ENCODE measurements around the gene MEF2C.

The MEF2C gene

DNA sequence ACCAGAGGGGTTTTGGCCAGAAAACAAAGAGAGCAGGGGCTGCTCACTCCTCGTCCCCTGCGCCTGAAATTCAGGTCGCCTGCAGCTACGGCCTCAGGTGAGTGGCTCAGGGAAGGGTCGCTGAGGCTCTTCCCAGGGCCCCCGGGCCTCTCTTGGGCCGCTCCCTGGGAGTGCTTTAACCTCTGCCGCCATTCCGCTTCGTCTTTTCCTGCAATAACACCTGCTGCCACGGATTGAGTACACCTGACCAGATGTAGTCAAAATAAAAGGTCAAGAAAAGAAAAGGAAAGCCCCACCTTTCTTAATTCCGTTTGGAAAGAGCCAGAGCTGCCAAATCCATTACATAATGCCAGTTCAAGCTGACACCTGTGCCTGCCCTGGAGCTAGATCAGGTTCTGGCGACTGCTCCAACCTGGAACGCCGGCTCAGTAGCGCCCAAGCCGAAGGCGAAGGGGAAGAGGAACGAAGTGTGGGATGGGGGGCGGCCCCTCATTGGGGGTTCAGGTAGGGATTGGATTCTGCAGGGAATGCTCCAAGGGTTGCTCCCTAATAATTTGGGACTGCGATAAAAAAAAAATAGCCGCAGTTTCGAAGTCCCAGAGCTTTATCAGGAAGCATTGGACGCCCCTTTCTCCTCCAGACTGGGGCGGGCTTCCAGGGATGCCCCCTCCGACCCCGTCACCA, 193.9 kb downstream of the MEF2C start:
- Histone ChIP-seq H3K27me3 (ENCODE audit: insufficient read depth, low read depth) (no peaks in the 10 kb centered on the region), H2AFZ (ENCODE audit: low read depth) (no peak overlapping the region), H3K4me1 (ENCODE audit: low read depth, poor library complexity, severe bottlenecking) (peaks cover 10% of the 10 kb centered on the region), H3K9ac (no peak overlapping the region), H3K27ac (no peak overlapping the region), H3K36me3 (ENCODE audit: insufficient read depth) (no peaks in the 10 kb centered on the region), H3K79me2 (ENCODE audit: insufficient read depth, low read depth) (no peaks in the 10 kb centered on the region), H3K4me3 (IDR thresholded peaks at IDR 0.05; ENCODE audit: insufficient read depth, low read depth, low read length) (no peak overlapping the region), H3K4me2 (no peak overlapping the region), H4K20me1 (ENCODE audit: insufficient read depth) (no peaks in the 10 kb centered on the region)
- TF ChIP-seq, protein P1, sequence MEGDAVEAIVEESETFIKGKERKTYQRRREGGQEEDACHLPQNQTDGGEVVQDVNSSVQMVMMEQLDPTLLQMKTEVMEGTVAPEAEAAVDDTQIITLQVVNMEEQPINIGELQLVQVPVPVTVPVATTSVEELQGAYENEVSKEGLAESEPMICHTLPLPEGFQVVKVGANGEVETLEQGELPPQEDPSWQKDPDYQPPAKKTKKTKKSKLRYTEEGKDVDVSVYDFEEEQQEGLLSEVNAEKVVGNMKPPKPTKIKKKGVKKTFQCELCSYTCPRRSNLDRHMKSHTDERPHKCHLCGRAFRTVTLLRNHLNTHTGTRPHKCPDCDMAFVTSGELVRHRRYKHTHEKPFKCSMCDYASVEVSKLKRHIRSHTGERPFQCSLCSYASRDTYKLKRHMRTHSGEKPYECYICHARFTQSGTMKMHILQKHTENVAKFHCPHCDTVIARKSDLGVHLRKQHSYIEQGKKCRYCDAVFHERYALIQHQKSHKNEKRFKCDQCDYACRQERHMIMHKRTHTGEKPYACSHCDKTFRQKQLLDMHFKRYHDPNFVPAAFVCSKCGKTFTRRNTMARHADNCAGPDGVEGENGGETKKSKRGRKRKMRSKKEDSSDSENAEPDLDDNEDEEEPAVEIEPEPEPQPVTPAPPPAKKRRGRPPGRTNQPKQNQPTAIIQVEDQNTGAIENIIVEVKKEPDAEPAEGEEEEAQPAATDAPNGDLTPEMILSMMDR (conservative IDR thresholded peaks at IDR 0.05; ENCODE audit: low read depth, low read length), result no peak

GRCh38 chr5:88688156-88688983, 194.6 kb downstream of the MEF2C start:
- H2AFZ ChIP-seq (ENCODE audit: low read depth), result no peak overlapping the region
- H3K27ac ChIP-seq, result no peak overlapping the region
- H3K4me1 ChIP-seq (ENCODE audit: low read depth, poor library complexity, severe bottlenecking), result peaks cover 14% of the 10 kb centered on the region
- H3K4me2 ChIP-seq, result no peak overlapping the region
- H3K36me3 ChIP-seq (ENCODE audit: insufficient read depth), result no peaks in the 10 kb centered on the region
- H3K79me2 ChIP-seq (ENCODE audit: insufficient read depth, low read depth), result no peaks in the 10 kb centered on the region
- TF ChIP-seq, protein P1 (conservative IDR thresholded peaks at IDR 0.05; ENCODE audit: low read depth, low read length), result no peak
- H3K4me3 ChIP-seq (IDR thresholded peaks at IDR 0.05; ENCODE audit: insufficient read depth, low read depth, low read length), result no peak overlapping the region
- no peaks in the 10 kb centered on the region for H4K20me1 ChIP-seq (ENCODE audit: insufficient read depth)
- no peaks in the 10 kb centered on the region for H3K27me3 ChIP-seq (ENCODE audit: insufficient read depth, low read depth)
- H3K9ac ChIP-seq, result no peak overlapping the region

DNA sequence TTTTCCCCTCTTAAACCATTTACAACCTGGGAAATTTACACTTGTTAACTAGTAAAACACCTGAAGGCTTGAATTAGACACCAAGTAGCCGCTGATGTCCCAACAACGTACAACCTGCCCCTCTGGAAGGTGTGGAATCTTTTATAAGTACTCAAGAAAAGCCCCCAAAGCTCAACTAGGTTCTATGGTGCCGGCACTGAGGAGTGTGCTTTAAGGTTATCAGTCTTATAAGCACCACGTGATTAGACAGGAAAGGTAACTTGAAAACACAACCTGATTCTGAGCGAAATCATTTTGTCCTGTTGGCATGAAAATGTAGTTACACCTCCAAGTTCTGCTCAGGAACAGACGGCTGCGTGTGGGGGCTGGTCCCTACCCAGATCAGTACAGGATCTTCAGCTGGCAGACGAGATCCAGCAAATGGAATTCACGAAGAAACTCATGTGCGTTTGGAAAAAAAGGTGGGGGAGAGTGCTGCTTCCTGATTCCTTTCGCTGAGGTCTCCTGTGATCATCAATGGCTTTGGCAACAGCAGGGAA, 195.5 kb downstream of the MEF2C start:
- Histone ChIP-seq H3K4me3 (IDR thresholded peaks at IDR 0.05; ENCODE audit: insufficient read depth, low read depth, low read length) (no peak overlapping the region), H3K79me2 (ENCODE audit: insufficient read depth, low read depth) (no peaks in the 10 kb centered on the region), H3K27ac (no peak overlapping the region), H3K9ac (no peak overlapping the region), H4K20me1 (ENCODE audit: insufficient read depth) (no peaks in the 10 kb centered on the region), H2AFZ (ENCODE audit: low read depth) (no peak overlapping the region), H3K4me1 (ENCODE audit: low read depth, poor library complexity, severe bottlenecking) (peaks cover 21% of the 10 kb centered on the region), H3K36me3 (ENCODE audit: insufficient read depth) (no peaks in the 10 kb centered on the region), H3K4me2 (no peak overlapping the region), H3K27me3 (ENCODE audit: insufficient read depth, low read depth) (no peaks in the 10 kb centered on the region)
- TF ChIP-seq, protein P1 (conservative IDR thresholded peaks at IDR 0.05; ENCODE audit: low read depth, low read length), result no peak

- H3K27ac ChIP-seq, result no peak overlapping the region
- no peaks in the 10 kb centered on the region for H3K27me3 ChIP-seq (ENCODE audit: insufficient read depth, low read depth)
- H4K20me1 ChIP-seq (ENCODE audit: insufficient read depth), result no peaks in the 10 kb centered on the region
- no peak overlapping the region for H3K9ac ChIP-seq
- H3K4me2 ChIP-seq, result no peak overlapping the region
- H2AFZ ChIP-seq (ENCODE audit: low read depth), result no peak overlapping the region
- H3K36me3 ChIP-seq (ENCODE audit: insufficient read depth), result no peaks in the 10 kb centered on the region
- TF ChIP-seq, protein P1 (conservative IDR thresholded peaks at IDR 0.05; ENCODE audit: low read depth, low read length), result no peak
- H3K4me3 ChIP-seq (IDR thresholded peaks at IDR 0.05; ENCODE audit: insufficient read depth, low read depth, low read length), result no peak overlapping the region
- H3K4me1 ChIP-seq (ENCODE audit: low read depth, poor library complexity, severe bottlenecking), result peaks cover 21% of the 10 kb centered on the region
- H3K79me2 ChIP-seq (ENCODE audit: insufficient read depth, low read depth), result no peaks in the 10 kb centered on the region
Measured at GRCh38 chr5:88686726-88687125, 196.3 kb downstream of the MEF2C start.

Measured in KMS-11 (cell line).